ENCODE results near the gene HERC3.
"Not testable (repeated sequence)": the region's sequence is repeated elsewhere in the genome, so short reads cannot be mapped to it uniquely, and the experiment has no call there.

The HERC3 gene

GRCh38 chr4:88609387-88609786 is 17.1 kb downstream of the HERC3 start:
- no peak for DNase-seq

- DNase-seq, result not testable (repeated sequence)
Measured at GRCh38 chr4:88609794-88610193, 17.5 kb downstream of the HERC3 start.

GRCh38 chr4:88610771-88611170 is 18.5 kb downstream of the HERC3 start:
- no peak for DNase-seq

- peak in 3 of 5 donors; percentile 23 to 80 (median 50) for DNase-seq
Measured at GRCh38 chr4:88613417-88613875, 21.2 kb downstream of the HERC3 start.

- no peak for DNase-seq
Measured at GRCh38 chr4:88614058-88614457, 21.8 kb downstream of the HERC3 start.

GRCh38 chr4:88616275-88617150 is 24.2 kb downstream of the HERC3 start:
- no peak for DNase-seq

- no peak for DNase-seq
Measured at GRCh38 chr4:88618782-88619485, 26.7 kb downstream of the HERC3 start.

GRCh38 chr4:88619971-88620370 is 27.7 kb downstream of the HERC3 start:
- no peak for DNase-seq

GRCh38 chr4:88621763-88622327 is 29.6 kb downstream of the HERC3 start:
- no peak for DNase-seq

GRCh38 chr4:88623097-88623496 is 30.8 kb downstream of the HERC3 start:
- DNase-seq, result no peak

- DNase-seq, result no peak
Measured at GRCh38 chr4:88628746-88629145, 36.5 kb downstream of the HERC3 start.

GRCh38 chr4:88629826-88630225 is 37.5 kb downstream of the HERC3 start:
- DNase-seq, result no peak

- no peak for DNase-seq
Measured at GRCh38 chr4:88630756-88631155, 38.5 kb downstream of the HERC3 start.

GRCh38 chr4:88643932-88644331 is 51.7 kb downstream of the HERC3 start:
- DNase-seq, result no peak

- no peak for DNase-seq
Measured at GRCh38 chr4:88645994-88646393, 53.7 kb downstream of the HERC3 start.

GRCh38 chr4:88646528-88647280 is 54.4 kb downstream of the HERC3 start:
- no peak for DNase-seq

GRCh38 chr4:88649716-88650115 is 57.4 kb downstream of the HERC3 start:
- DNase-seq, result no peak

- DNase-seq, result no peak
Measured at GRCh38 chr4:88653371-88653946, 61.2 kb downstream of the HERC3 start.

- no peak for DNase-seq
Measured at GRCh38 chr4:88655226-88655625, 62.9 kb downstream of the HERC3 start.

- peak in 3 of 5 donors; percentile 8 to 18 (median 16) for DNase-seq
Measured at GRCh38 chr4:88659055-88659889, 67.0 kb downstream of the HERC3 start.

- DNase-seq, result no peak
Measured at GRCh38 chr4:88659890-88660208, 67.6 kb downstream of the HERC3 start.

Measured in T-helper 1 cell (primary cell).